HCT116 (cell line): ENCODE results near the gene RNF145. TPM values are rescaled to one million over a fixed set of nuclear protein-coding genes. Genes with fewer than 3 reads are reported as not detected.

Experiments
- ATAC-seq: fragments of 200-7000 bp; cut with Tn5 transposase; 2 replicates; pipeline ENCODE4 v1.9.1; 2020; ENCODE audit warnings: mild to moderate bottlenecking, moderate library complexity
- BruUV-seq: library from RNA; stranded (reverse); fragments of 400-500 nt; replicated peaks from 2 replicates; lab custom pipeline; 2021; lab: Mats Ljungman, UMichigan
- CTCF ChIA-PET: fragments of 300-600 bp; sonication (Branson Sonifier 250); formaldehyde crosslinking; loops from one replicate; lab custom pipeline; 2021; ENCODE audit warnings: antibody characterized with exemption; lab: Charles Lee
- POLR2A ChIA-PET: fragments of 300-600, 350-600 bp; sonication (Branson Sonifier 250); formaldehyde crosslinking; loops from one replicate; lab custom pipeline; 2021; ENCODE audit warnings: antibody characterized with exemption; lab: Charles Lee
- RAD21 ChIA-PET, 2 experiments: fragments of 300-600 bp; sonication (Branson Sonifier 250); formaldehyde crosslinking; loops; one replicate each; lab custom pipeline; 2023; ENCODE audit warnings: low total read pairs in 2 of 2; ENCODE audit not compliant: uncharacterized antibody in 2 of 2, unreplicated experiment in 2 of 2, low non-redundant PET in 1 of 2; lab: Charles Lee
- DNase-seq: peaks from one replicate; pipeline ENCODE4 v3.0.0-alpha.2; 2010; ENCODE audit warnings: low read depth, low spot score
- H2AFZ ChIP-seq: fragments of 200-600 bp; shearing (Covaris generic), sonication (generic); 2 replicates; pipeline ENCODE4 v1.6.1; 2017; ENCODE audit warnings: low read depth, mixed run types, mixed read lengths, antibody characterized with exemption, low read length; ENCODE audit not compliant: poor library complexity, severe bottlenecking
- H3K27ac ChIP-seq: 2 replicates; pipeline ENCODE4 v1.5.1; 2012; ENCODE audit warnings: low read depth, low read length
- H3K27me3 ChIP-seq: fragments of 200-600 bp; sonication (generic); 2 replicates; pipeline ENCODE4 v1.6.1; 2016; ENCODE audit warnings: mixed run types, low read length, mixed read lengths; ENCODE audit not compliant: insufficient read depth
- H3K36me3 ChIP-seq, 2 experiments: fragments of 200-500 bp in 1 of 2; fragments of 200-600 bp in 1 of 2; sonication (Bioruptor generic) in 1 of 2; sonication (generic) in 1 of 2; 2 replicates each; pipeline versions ENCODE4 v1.5.1 to v1.6.1; 2014 to 2016; ENCODE audit warnings: low read length in 2 of 2, inconsistent platforms in 1 of 2, mixed read lengths in 1 of 2, mixed run types in 1 of 2; ENCODE audit not compliant: insufficient read depth in 2 of 2, control insufficient read depth in 1 of 2
- H3K4me1 ChIP-seq, 2 experiments: fragments of 200-600 bp in 1 of 2; sonication (generic) in 1 of 2; 2 replicates each; pipeline versions ENCODE4 v1.5.1 to v1.6.1; 2012 to 2017; ENCODE audit warnings: low read length in 2 of 2, inconsistent platforms in 1 of 2, mild to moderate bottlenecking in 1 of 2, mixed read lengths in 1 of 2, mixed run types in 1 of 2, moderate library complexity in 1 of 2; ENCODE audit not compliant: insufficient read depth in 2 of 2, control insufficient read depth in 1 of 2
- H3K4me2 ChIP-seq: fragments of 200-600 bp; sonication (generic); 2 replicates; pipeline ENCODE4 v1.6.1; 2017; ENCODE audit warnings: mixed run types, low read length, mixed read lengths
- H3K4me3 ChIP-seq, 2 experiments: fragments of 200-600 bp in 1 of 2; sonication (generic) in 1 of 2; replicated peaks in 1 of 2; 2 replicates each; pipeline ENCODE4 v1.5.1; 2011 to 2016; ENCODE audit warnings: low read length in 2 of 2, control low read depth in 1 of 2, low read depth in 1 of 2, mild to moderate bottlenecking in 1 of 2, mixed read lengths in 1 of 2, mixed run types in 1 of 2
- H3K79me2 ChIP-seq: fragments of 200-600 bp; sonication (generic); 2 replicates; pipeline ENCODE4 v1.6.1; 2017; ENCODE audit warnings: mild to moderate bottlenecking, mixed run types, low read length, moderate library complexity, mixed read lengths; ENCODE audit not compliant: insufficient read depth
- H3K9ac ChIP-seq: fragments of 200-600 bp; sonication (generic); 2 replicates; pipeline ENCODE4 v1.6.1; 2016; ENCODE audit warnings: low read length, mixed read lengths
- H3K9me2 ChIP-seq: fragments of 200-600 bp; sonication (generic), shearing (Covaris generic); 2 replicates; pipeline ENCODE4 v1.6.1; 2017; ENCODE audit warnings: mixed run types, mild to moderate bottlenecking, moderate library complexity; ENCODE audit not compliant: insufficient read depth
- H3K9me3 ChIP-seq, 2 experiments: fragments of 200-500 bp in 1 of 2; fragments of 200-600 bp in 1 of 2; sonication (Bioruptor generic) in 1 of 2; sonication (generic) in 1 of 2; 2 replicates each; pipeline ENCODE4 v1.6.1; 2014 to 2017; ENCODE audit warnings: low read length in 2 of 2, mixed read lengths in 2 of 2, inconsistent platforms in 1 of 2, low read depth in 1 of 2, mild to moderate bottlenecking in 1 of 2, mixed run types in 1 of 2, moderate library complexity in 1 of 2; ENCODE audit not compliant: control insufficient read depth in 1 of 2, insufficient read depth in 1 of 2
- H4K20me1 ChIP-seq: fragments of 200-600 bp; sonication (generic), shearing (Covaris generic); 2 replicates; pipeline ENCODE4 v1.6.1; 2017; ENCODE audit warnings: mixed run types, mild to moderate bottlenecking, moderate library complexity; ENCODE audit not compliant: insufficient read depth
- CBX3 ChIP-seq: IDR thresholded peaks from 2 replicates; pipeline ENCODE4 v1.6.1; 2012; ENCODE audit warnings: low read depth
- CEBPB ChIP-seq: IDR thresholded peaks from 2 replicates; pipeline ENCODE4 v1.6.1; 2012; ENCODE audit warnings: low read depth
- EZH2 ChIP-seq: fragments of 200-600 bp; sonication (generic); IDR thresholded peaks from 2 replicates; pipeline ENCODE4 v1.6.1; 2017; ENCODE audit warnings: antibody characterized with exemption, mixed run types
- MAX ChIP-seq: IDR thresholded peaks from 2 replicates; pipeline ENCODE4 v1.6.1; 2012
- SIN3A ChIP-seq: IDR thresholded peaks from 2 replicates; pipeline ENCODE4 v1.6.1; 2012; ENCODE audit warnings: low read depth
- TCF7L2 ChIP-seq: IDR thresholded peaks from 2 replicates; pipeline ENCODE4 v1.7.0; 2011; ENCODE audit warnings: borderline replicate concordance, inconsistent platforms; ENCODE audit not compliant: insufficient read depth, insufficient read length; ENCODE audit errors: extremely low read depth
- ZFX ChIP-seq: fragments of 450-650 bp; IDR thresholded peaks from 2 replicates; pipeline ENCODE4 v1.6.1; 2017
- intact Hi-C: fragments of 100-400 bp; cut with micrococcal nuclease; formaldehyde crosslinking; loops from 2 replicates; pipeline ENCODE4 v1.10.0; 2022
- total RNA-seq: library from RNA; stranded (reverse); gene quantifications from one replicate; pipeline ENCODE4 v1.2.1, GENCODE V29; 2021; ENCODE audit not compliant: unreplicated experiment

Gene RNF145
- total RNA-seq, 1 experiment from 2014 or later = 60.6 TPM

GRCh38 chr5:159210210-159210661 is 883 bp upstream of the RNF145 start:
- DNase-seq (no peak), ATAC-seq (no peak)
- 0 out of 2 replicates have a peak, but pooled peaks cover 1% of the 10 kb centered on the region for H4K20me1 ChIP-seq
- no peaks in the 10 kb centered on the region for H3K9me3 ChIP-seq
- no peaks in the 10 kb centered on the region for H3K27me3 ChIP-seq
- H3K79me2 ChIP-seq = peaks cover 37% of the 10 kb centered on the region
- H3K27ac ChIP-seq = 0 out of 2 replicates have a peak overlapping the region, but pooled peaks have one; percentile 75
- CTCF ChIA-PET = no interaction called here
- H3K4me3 ChIP-seq = peak overlapping the region in 1 of 2 experiments; percentile 89; a peak in 1 of 4 replicates
- POLR2A ChIA-PET = no interaction called here
- BruUV-seq = no TSS peak
- peaks cover 14 to 35% of the 10 kb centered on the region in 2 experiments; a peak in 3 of 4 replicates for H3K4me1 ChIP-seq
- RAD21 ChIA-PET = no interaction called here
- H3K4me2 ChIP-seq = peak overlapping the region; percentile 93
- H3K9me2 ChIP-seq = no peaks in the 10 kb centered on the region
- no peak for TF ChIP-seq CBX3
- no peak for TF ChIP-seq EZH2
- no peak for TF ChIP-seq SIN3A
- no peak for TF ChIP-seq CEBPB
- no peak for TF ChIP-seq MAX
- H3K9ac ChIP-seq = peak overlapping the region; percentile 80; the same call in 1 of the 2 replicates
- H3K36me3 ChIP-seq = no peaks in the 10 kb centered on the region
- H2AFZ ChIP-seq = peak overlapping the region; percentile 85
- intact Hi-C loops = no loop called here

GRCh38 chr5:159208514-159209437 is 577 bp downstream of the RNF145 start:
- H4K20me1 ChIP-seq = peaks cover 8% of the 10 kb centered on the region; the same call in 1 of the 2 replicates
- H3K79me2 ChIP-seq = peaks cover 52% of the 10 kb centered on the region
- ChIA-PET RAD21 (no interaction called here), POLR2A (no interaction called here)
- no peaks in the 10 kb centered on the region for H3K9me3 ChIP-seq
- H3K4me2 ChIP-seq = peak overlapping the region; percentile 93
- no TSS peak for BruUV-seq
- no peaks in the 10 kb centered on the region for H3K9me2 ChIP-seq
- peak; percentile 38; the same call in 1 of the 2 replicates for TF ChIP-seq ZFX
- peak; percentile 52 for TF ChIP-seq TCF7L2
- no peak for TF ChIP-seq MAX
- TF ChIP-seq, all 23 proteins: peak for 2
- Histone ChIP-seq H3K9ac (peak overlapping the region; percentile 80), H3K27me3 (no peaks in the 10 kb centered on the region), H3K4me1 (peaks cover 14 to 35% of the 10 kb centered on the region in 2 experiments; a peak in 3 of 4 replicates), H2AFZ (no peak overlapping the region), H3K4me3 (peak overlapping the region; percentile 89), H3K36me3 (no peaks in the 10 kb centered on the region; a peak in 1 of 4 replicates), H3K27ac (peak overlapping the region; percentile 75)
- DNase-seq = no peak
- intact Hi-C loops = loop anchor here (2.0 kb wide), 1 partner anchor 54 kb away; the partner anchor contains the start of gene UBLCP1
- peak; percentile 46 for ATAC-seq
- CTCF ChIA-PET = no interaction called here
